HK-2 (cell line): ENCODE data around the gene OR9A4.

ENCODE experiments used
- DNase-seq: peaks from one replicate; pipeline ENCODE4 v3.0.0-alpha.2; 2018; ENCODE audit not compliant: unreplicated experiment

Gene OR9A4

GRCh38 chr7:141949021-141949420 is 32.8 kb downstream of the OR9A4 start:
- DNase-seq = no peak

GRCh38 chr7:141949451-141949850 is 33.3 kb downstream of the OR9A4 start:
- no peak for DNase-seq

GRCh38 chr7:141949911-141950310 is 33.7 kb downstream of the OR9A4 start:
- DNase-seq = no peak

- DNase-seq = no peak
These were observed 34.6 kb downstream of the OR9A4 start for GRCh38 chr7:141950806-141951205.

- DNase-seq = no peak
These were observed 36.3 kb downstream of the OR9A4 start for GRCh38 chr7:141952461-141952860.

GRCh38 chr7:141954334-141954733 is 38.1 kb downstream of the OR9A4 start:
- DNase-seq = no peak

GRCh38 chr7:141956084-141956483 is 39.9 kb downstream of the OR9A4 start:
- no peak for DNase-seq

GRCh38 chr7:141960687-141961422 is 44.7 kb downstream of the OR9A4 start:
- no peak for DNase-seq
